GM12892 (cell line): ENCODE data around the gene ZNF784.

Source experiments
- POLR2A ChIP-seq: IDR thresholded peaks from 2 replicates; pipeline ENCODE4 v1.6.1; 2011; ENCODE audit warnings: low read depth, low read length, control low read depth
- POLR2AphosphoS5 ChIP-seq: IDR thresholded peaks from 2 replicates; pipeline ENCODE4 v1.6.1; 2011; ENCODE audit warnings: low read depth, low read length, control low read depth
- TAF1 ChIP-seq: IDR thresholded peaks from 2 replicates; pipeline ENCODE4 v1.6.1; 2011; ENCODE audit warnings: low read depth, mild to moderate bottlenecking, control low read depth, low read length, borderline replicate concordance

GRCh38 chr19:55671054-55671378, 46.6 kb upstream of the ZNF784 start:
- no peak for TF ChIP-seq POLR2AphosphoS5
- TF ChIP-seq POLR2A, result no peak
- no peak for TF ChIP-seq TAF1
